ENCODE data around the gene ITGB2.

Gene ITGB2

DNA sequence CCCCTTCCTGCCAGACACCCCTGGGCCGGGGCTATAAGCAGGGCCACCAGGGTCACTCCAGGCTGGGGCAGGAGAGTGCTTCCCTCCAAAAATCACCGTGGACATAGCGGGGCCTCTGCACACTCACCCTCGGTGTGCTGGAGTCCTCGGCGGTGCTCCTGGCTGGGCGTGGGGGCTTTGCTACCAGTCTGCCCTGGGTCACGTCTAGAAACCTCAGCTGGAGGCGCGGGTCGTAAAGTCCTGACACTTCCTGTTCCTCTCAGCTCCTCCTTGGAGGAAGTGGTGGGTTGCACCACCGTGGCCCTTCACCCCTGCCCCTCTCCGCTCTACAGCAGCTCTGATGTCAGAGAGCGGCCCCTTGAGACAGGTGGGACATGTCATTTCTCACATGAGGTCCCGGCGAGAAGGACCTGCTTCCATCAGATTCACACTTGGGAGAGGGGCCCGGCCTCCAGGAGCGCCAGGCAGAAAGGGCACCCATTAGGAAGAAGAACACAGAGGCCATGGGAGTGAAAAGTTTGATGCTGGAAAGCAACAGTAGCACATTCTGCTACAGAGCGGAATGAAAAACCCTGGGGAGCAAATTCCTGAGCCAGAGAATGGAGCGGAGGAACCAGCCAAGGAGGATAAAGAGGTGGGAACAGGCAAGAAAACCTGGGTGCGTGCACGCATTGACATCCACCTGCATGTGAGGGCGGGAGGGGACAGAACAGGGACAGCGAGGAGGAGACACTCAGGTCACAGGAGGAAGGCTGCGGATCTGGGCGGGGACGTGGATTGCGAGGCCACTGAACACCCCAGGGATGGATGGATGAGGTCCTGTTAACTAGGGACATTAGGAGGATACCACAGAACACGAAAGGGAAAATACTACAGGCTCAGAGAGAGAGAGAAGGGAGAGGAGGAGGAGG lies at the start of gene ITGB2:
Gene ITGB2, minus strand, starts transcription at position 206 of the 911 bp plus-strand sequence. CDS start 10,117 bp downstream, outside the sequence.
- DNase-seq = peak; percentile 88

DNA sequence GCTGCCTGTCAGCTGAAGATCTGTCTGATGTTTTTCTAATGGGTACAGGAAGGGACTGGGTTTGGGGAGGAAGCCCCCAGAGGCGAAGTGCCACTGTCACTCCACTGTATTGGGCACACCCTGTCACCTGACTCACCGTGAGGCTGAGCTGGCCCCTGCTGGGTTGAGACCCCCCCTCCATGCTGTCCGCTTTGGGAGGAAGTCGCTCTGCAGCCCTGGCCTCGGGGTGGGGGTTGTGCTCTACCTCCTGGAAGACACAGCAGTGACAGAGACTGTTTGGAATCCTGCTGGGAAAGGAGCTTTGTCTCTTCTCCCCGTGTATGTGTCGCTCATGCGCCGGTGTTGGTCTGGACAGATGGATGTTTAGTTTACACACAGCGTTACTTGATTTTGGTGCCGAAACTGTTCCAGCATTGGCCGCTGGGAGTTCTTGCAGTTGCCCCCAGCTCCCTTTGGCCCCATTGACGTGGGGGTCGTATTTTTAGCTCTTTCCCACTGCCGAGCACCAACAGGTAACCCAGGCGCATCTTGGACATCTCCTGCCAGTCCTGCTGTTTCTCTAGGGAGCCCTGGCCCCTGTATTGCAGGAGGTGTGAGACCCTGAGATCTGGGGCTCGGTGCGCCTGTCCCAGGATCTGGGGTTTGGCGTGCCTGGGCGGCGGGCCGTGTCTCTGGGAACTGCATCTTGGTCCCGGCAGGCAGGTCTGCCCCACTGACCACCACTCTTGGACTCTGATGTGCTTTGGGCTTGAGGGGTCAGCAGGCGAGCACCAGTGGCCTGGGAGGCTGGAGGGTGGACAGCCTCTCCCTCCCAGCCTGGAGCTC lies 49.4 kb upstream of the ITGB2 start:
- no peak for DNase-seq

- no peak for DNase-seq
These were observed 48.5 kb upstream of the ITGB2 start for GRCh38 chr21:44969066-44969670.

GRCh38 chr21:44967082-44968047 lies 46.7 kb upstream of the ITGB2 start:
- no peak for DNase-seq

GRCh38 chr21:44966135-44967081 lies 45.7 kb upstream of the ITGB2 start:
- peak; percentile 17 for DNase-seq

DNA sequence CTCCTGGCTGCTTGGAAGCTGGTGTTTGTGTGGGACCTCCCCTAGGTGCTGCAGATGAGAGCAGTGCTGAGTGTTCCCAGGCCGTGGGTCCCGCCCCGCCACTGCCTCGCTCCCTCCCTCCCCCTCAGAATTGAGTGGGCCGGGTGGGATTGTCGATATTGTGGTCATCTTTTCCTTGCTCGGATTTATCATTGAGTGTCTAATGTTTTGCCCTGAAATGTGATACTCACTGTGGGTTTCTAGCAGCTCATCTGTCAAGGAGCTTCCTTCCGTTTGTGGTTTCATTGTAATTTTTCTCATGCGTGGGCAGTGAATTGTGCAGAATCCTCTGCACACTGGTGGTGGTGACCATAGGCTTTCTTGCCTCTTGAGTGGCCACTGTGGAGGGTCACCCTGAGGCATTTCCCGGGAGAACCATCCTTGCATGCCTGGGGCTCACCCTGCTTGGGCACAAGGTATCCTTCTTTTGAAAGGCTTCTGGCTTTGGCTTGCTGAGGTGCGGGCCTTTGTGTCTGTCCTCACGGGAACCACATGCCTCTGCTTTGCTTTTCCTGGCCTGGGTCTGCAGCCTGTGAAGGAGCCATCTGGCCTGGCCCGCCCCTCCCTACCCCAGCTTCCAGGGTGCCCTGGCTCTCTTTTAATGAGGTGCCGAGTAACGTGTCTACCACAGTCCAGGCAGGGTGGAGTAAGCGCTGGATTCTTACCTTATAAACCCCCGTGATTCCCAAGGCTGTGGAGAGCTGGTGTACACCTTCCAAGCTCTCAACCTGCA lies 44.7 kb upstream of the ITGB2 start:
- peak; percentile 82 for DNase-seq

DNA sequence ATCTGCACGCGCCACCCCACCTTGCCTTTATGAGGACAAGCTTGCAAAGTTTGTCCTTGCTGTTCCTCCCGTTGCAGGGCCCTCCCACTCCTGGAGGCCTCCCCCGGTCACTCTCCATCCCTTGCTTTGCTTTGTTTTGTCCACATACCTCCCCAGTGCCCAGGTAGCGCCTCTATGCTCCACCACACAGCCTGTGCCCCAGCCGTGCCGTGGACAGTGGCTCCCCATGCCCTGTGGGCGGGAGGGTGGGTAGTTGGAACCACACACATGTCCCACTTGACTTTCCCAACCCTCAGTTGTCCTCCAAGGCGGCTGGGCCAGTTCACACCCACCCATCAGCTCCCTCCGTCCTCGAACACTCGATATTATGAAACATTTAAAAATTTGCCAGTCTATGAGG lies 43.7 kb upstream of the ITGB2 start:
- DNase-seq = no peak

- no peak for DNase-seq
These were observed 41.8 kb upstream of the ITGB2 start for GRCh38 chr21:44962403-44962966.

DNA sequence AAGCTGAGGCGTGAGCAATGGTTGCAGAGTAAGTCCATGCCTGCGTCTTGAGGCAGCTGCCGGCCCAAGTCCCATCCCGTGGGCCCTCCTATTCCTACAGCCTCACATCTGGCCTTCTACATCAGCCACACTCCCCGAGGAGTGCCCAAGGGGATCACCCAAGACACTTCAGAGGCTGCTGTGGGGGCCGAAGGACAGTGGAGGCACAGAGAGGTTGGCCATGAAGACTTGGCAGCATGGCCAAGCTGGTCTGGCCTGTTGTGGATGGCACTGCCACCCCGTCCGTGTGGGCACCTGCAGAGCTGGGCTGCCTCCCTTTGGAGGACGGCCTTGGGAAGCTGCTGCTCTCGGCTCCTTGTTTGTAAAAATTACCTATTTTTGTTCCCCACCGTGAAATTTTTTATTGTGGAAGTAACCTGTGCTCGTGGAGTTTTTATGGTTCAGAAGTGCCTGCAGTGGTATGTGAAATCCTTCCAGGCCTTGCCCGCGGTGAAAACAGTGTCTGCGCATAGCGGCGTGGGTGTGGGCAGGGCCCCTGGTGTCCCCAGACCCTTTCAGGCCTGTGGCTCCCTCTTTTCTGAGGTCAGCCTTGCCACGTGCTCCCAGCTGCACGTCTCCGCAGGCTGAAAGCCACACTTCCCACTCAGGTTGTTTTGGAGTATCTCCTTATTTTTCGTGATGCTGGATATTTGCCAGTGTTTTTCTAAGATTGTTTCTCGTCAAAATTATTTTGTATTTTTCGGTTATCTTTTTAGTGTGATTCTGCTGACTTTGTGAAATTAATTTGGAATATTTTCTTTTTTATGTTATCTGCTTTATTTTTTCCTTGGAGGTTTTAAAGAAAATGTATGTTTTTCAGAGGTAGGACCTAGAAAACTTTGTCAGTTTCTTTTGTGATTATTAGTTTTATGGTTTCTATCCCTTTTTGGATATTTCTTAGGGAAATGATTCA lies 39.7 kb upstream of the ITGB2 start:
- no peak for DNase-seq

- DNase-seq = no peak
These were observed 38.8 kb upstream of the ITGB2 start for GRCh38 chr21:44959376-44960091.

- no peak for DNase-seq
These were observed 37.9 kb upstream of the ITGB2 start for GRCh38 chr21:44958471-44959191.

GRCh38 chr21:44957901-44958451 lies 37.3 kb upstream of the ITGB2 start:
- no peak for DNase-seq

GRCh38 chr21:44957047-44957831 lies 36.5 kb upstream of the ITGB2 start:
- DNase-seq = no peak

- no peak for DNase-seq
These were observed 35.8 kb upstream of the ITGB2 start for GRCh38 chr21:44956356-44957046.

- no peak for DNase-seq
These were observed 35.1 kb upstream of the ITGB2 start for GRCh38 chr21:44955798-44956175.

All from MV-4-11 (cell line).